ENCODE results near the gene GLT8D2.

Gene GLT8D2

GRCh38 chr12:104083769-104084475, 33.9 kb upstream of the GLT8D2 start:
- no peak for TF ChIP-seq CTCF (IDR thresholded peaks at IDR 0.05; ENCODE audit: low read depth, low read length, missing control alignments)
- no peak for DNase-seq (ENCODE audit: extremely low read depth, low read depth)
- H3K4me3 ChIP-seq (replicated peaks; ENCODE audit: low read depth, low read length), result no peak overlapping the region

- H3K4me3 ChIP-seq (replicated peaks; ENCODE audit: low read depth, low read length), result no peak overlapping the region
- no peak for TF ChIP-seq CTCF (IDR thresholded peaks at IDR 0.05; ENCODE audit: low read depth, low read length, missing control alignments)
- DNase-seq (ENCODE audit: extremely low read depth, low read depth), result no peak
Observed at GRCh38 chr12:104080764-104081163, 30.8 kb upstream of the GLT8D2 start.

- DNase-seq (ENCODE audit: extremely low read depth, low read depth), result no peak
- no peak overlapping the region for H3K4me3 ChIP-seq (replicated peaks; ENCODE audit: low read depth, low read length)
- no peak for TF ChIP-seq CTCF (IDR thresholded peaks at IDR 0.05; ENCODE audit: low read depth, low read length, missing control alignments)
Observed at GRCh38 chr12:104079024-104079423, 29.0 kb upstream of the GLT8D2 start.

- no peak for TF ChIP-seq CTCF (IDR thresholded peaks at IDR 0.05; ENCODE audit: low read depth, low read length, missing control alignments)
- H3K4me3 ChIP-seq (replicated peaks; ENCODE audit: low read depth, low read length), result no peak overlapping the region
- no peak for DNase-seq (ENCODE audit: extremely low read depth, low read depth)
Observed at GRCh38 chr12:104073699-104074098, 23.7 kb upstream of the GLT8D2 start.

GRCh38 chr12:104072099-104072498, 22.1 kb upstream of the GLT8D2 start:
- no peak for DNase-seq (ENCODE audit: extremely low read depth, low read depth)
- no peak overlapping the region for H3K4me3 ChIP-seq (replicated peaks; ENCODE audit: low read depth, low read length)
- TF ChIP-seq CTCF (IDR thresholded peaks at IDR 0.05; ENCODE audit: low read depth, low read length, missing control alignments), result no peak

GRCh38 chr12:104064842-104065427, 14.9 kb upstream of the GLT8D2 start:
- no peak for DNase-seq (ENCODE audit: extremely low read depth, low read depth)
- TF ChIP-seq CTCF (IDR thresholded peaks at IDR 0.05; ENCODE audit: low read depth, low read length, missing control alignments), result no peak
- H3K4me3 ChIP-seq (replicated peaks; ENCODE audit: low read depth, low read length), result peak overlapping the region; percentile 71
